GM12878 (cell line): ENCODE measurements around the gene CALN1. TPM values are rescaled to one million over a fixed set of nuclear protein-coding genes. Genes with fewer than 3 reads are reported as not detected.

ENCODE experiments used
- ATAC-seq: fragments of 200-7000 bp; cut with Tn5 transposase; 3 replicates; pipeline ENCODE4 v1.9.1; 2020; ENCODE audit warnings: mild to moderate bottlenecking, moderate library complexity
- BruUV-seq: library from RNA; stranded (reverse); fragments of 400-500 nt; replicated peaks from 2 replicates; lab custom pipeline; 2021; lab: Mats Ljungman, UMichigan
- CTCF ChIA-PET: fragments of 300-600 bp; sonication (Branson Sonifier 250); formaldehyde crosslinking; extraction: SDS; loops from one replicate; lab custom pipeline; 2021; ENCODE audit warnings: inconsistent platforms; lab: Yijun Ruan, JAX
- POLR2A ChIA-PET: fragments of 350-600 bp; formaldehyde crosslinking; extraction: SDS; loops from one replicate; lab custom pipeline; 2021; ENCODE audit warnings: inconsistent platforms; lab: Charles Lee
- RAD21 ChIA-PET: fragments of 300-600 bp; sonication (Branson Sonifier 250); formaldehyde crosslinking; loops from one replicate; lab custom pipeline; 2023; ENCODE audit warnings: antibody characterized with exemption; ENCODE audit not compliant: unreplicated experiment; lab: Charles Lee
- SMC1A ChIA-PET: fragments of 300-600 bp; sonication (Branson Sonifier 250); formaldehyde crosslinking; loops from one replicate; lab custom pipeline; 2023; ENCODE audit not compliant: unreplicated experiment, uncharacterized antibody; lab: Charles Lee
- DNase-seq: peaks from one replicate; pipeline ENCODE4 v3.0.0-alpha.2; 2011; ENCODE audit warnings: low read depth, low spot score
- FAIRE-seq: peaks from 3 replicates; lab custom pipeline; 2011; peaks lifted over from hg19 to GRCh38; lab: Jason Lieb, UNC
- H2AFZ ChIP-seq: 2 replicates; pipeline ENCODE4 v1.6.0; 2011; ENCODE audit warnings: low read depth, low read length, control low read depth; ENCODE audit not compliant: control insufficient read depth
- H3K27ac ChIP-seq: 2 replicates; pipeline ENCODE4 v1.5.1; 2011; ENCODE audit warnings: control low read depth; ENCODE audit not compliant: control insufficient read depth, insufficient read depth
- H3K27me3 ChIP-seq, 2 experiments: replicated peaks in 1 of 2; 2 replicates each; pipeline versions ENCODE4 v1.6.0 to v1.6.1; 2011; ENCODE audit warnings: low read length in 1 of 2; ENCODE audit not compliant: control insufficient read depth in 2 of 2, insufficient read depth in 2 of 2
- H3K36me3 ChIP-seq, 2 experiments: 2 replicates each; pipeline ENCODE4 v1.5.1; 2011; ENCODE audit warnings: low read length in 1 of 2; ENCODE audit not compliant: control insufficient read depth in 2 of 2, insufficient read depth in 2 of 2
- H3K4me1 ChIP-seq: 2 replicates; pipeline ENCODE4 v1.6.1; 2011; ENCODE audit warnings: mild to moderate bottlenecking, low read length, moderate library complexity, mixed read lengths; ENCODE audit not compliant: control insufficient read depth, insufficient read depth
- H3K4me2 ChIP-seq: 2 replicates; pipeline ENCODE4 v1.6.0; 2011; ENCODE audit warnings: control low read depth; ENCODE audit not compliant: control insufficient read depth, insufficient read depth
- H3K4me3 ChIP-seq: fragments of 200-600 bp; sonication (generic); 2 replicates; pipeline ENCODE4 v1.5.1; 2016
- H3K79me2 ChIP-seq: 2 replicates; pipeline ENCODE4 v1.6.0; 2011; ENCODE audit warnings: low read length; ENCODE audit not compliant: control insufficient read depth, insufficient read depth
- H3K9ac ChIP-seq: 2 replicates; pipeline ENCODE4 v1.8.0; 2011; ENCODE audit warnings: low read length, control low read depth, mixed read lengths; ENCODE audit not compliant: control insufficient read depth, insufficient read depth
- H3K9me3 ChIP-seq: replicated peaks from 3 replicates; pipeline ENCODE4 v1.5.1; 2011; ENCODE audit warnings: mild to moderate bottlenecking, low read length; ENCODE audit not compliant: control insufficient read depth, insufficient read depth
- H4K20me1 ChIP-seq: 2 replicates; pipeline ENCODE4 v1.6.0; 2011; ENCODE audit not compliant: control insufficient read depth, insufficient read depth
- ATF7 ChIP-seq: fragments of 450-650 bp; IDR thresholded peaks from 2 replicates; pipeline ENCODE4 v1.6.1; 2016; ENCODE audit warnings: low read depth, mild to moderate bottlenecking
- EZH2 ChIP-seq: IDR thresholded peaks from 2 replicates; pipeline ENCODE4 v1.6.1; 2012; ENCODE audit warnings: low read depth, mild to moderate bottlenecking, control low read depth, inconsistent platforms, low read length, borderline replicate concordance; ENCODE audit not compliant: control insufficient read depth
- HDAC6 ChIP-seq: fragments of 200-600 bp; sonication (generic); IDR thresholded peaks from one replicate; pipeline ENCODE4 v1.8.0; 2017; ENCODE audit warnings: antibody characterized with exemption; ENCODE audit not compliant: unreplicated experiment
- IRF3 ChIP-seq: fragments of 450-650 bp; IDR thresholded peaks from 2 replicates; pipeline ENCODE4 v1.6.1; 2014; ENCODE audit warnings: mild to moderate bottlenecking
- MEF2A ChIP-seq: IDR thresholded peaks from 2 replicates; pipeline ENCODE4 v1.6.1; 2011; ENCODE audit warnings: low read depth, mild to moderate bottlenecking, low read length, moderate library complexity; ENCODE audit not compliant: insufficient read depth
- MTA3 ChIP-seq: IDR thresholded peaks from 2 replicates; pipeline ENCODE4 v1.6.1; 2012; ENCODE audit warnings: low read length, inconsistent platforms, borderline replicate concordance
- NFIC ChIP-seq: IDR thresholded peaks from 2 replicates; pipeline ENCODE4 v1.6.1; 2012; ENCODE audit warnings: low read depth, mild to moderate bottlenecking, inconsistent platforms, low read length, moderate library complexity
- NFYA ChIP-seq: IDR thresholded peaks from 2 replicates; pipeline ENCODE4 v1.6.1; 2011; ENCODE audit warnings: low read depth, mild to moderate bottlenecking, low read length, improper control_type of control experiment, borderline replicate concordance
- PAX5 ChIP-seq: IDR thresholded peaks from 2 replicates; pipeline ENCODE4 v1.6.1; 2011; ENCODE audit warnings: low read depth, low read length, borderline replicate concordance
- RB1 ChIP-seq: fragments of 450-650 bp; formaldehyde crosslinking; IDR thresholded peaks from 2 replicates; pipeline ENCODE4 v1.6.1; 2017; ENCODE audit warnings: mild to moderate bottlenecking, borderline replicate concordance
- SMARCA5 ChIP-seq: fragments of 450-650 bp; IDR thresholded peaks from 2 replicates; pipeline ENCODE4 v1.6.1; 2017; ENCODE audit warnings: mild to moderate bottlenecking
- TCF12 ChIP-seq: IDR thresholded peaks from 2 replicates; pipeline ENCODE4 v1.6.1; 2011; ENCODE audit warnings: low read depth, mild to moderate bottlenecking, low read length
- WGBS: methylation state at CpG from one replicate; pipeline ENCODE4 v1.1.6; 2016; ENCODE audit warnings: low lambda C conversion rate; ENCODE audit not compliant: insufficient replicate concordance, insufficient coverage; ENCODE audit errors: missing lambda C conversion rate; 5-methylcytosine and 5-hydroxymethylcytosine counted together
- in situ Hi-C: fragments of 300-500 bp; cut with MboI; formaldehyde crosslinking; loops from 9 replicates; pipeline ENCODE4 v1.14.3; 2018; ENCODE audit warnings: mixed read lengths
- intact Hi-C: fragments of 100-400 bp; cut with micrococcal nuclease; formaldehyde crosslinking; loops from one replicate; pipeline ENCODE4 v1.14.2; 2022; ENCODE audit not compliant: unreplicated experiment
- polyA plus RNA-seq, 11 experiments: library from polyadenylated mRNA; depleted of rRNA in 4 of 11; unstranded in 6 of 11; stranded (reverse) in 5 of 11; fragments of >200 nt; fragmentation: Nextera tagmentation in 4 of 11; fragmentation: Illumina TruSeq in 1 of 11; extraction: Ambion mirVana in 4 of 11; extraction: Trizol in 1 of 11; gene quantifications; 1 replicate in 1 of 11; 2 replicates in 10 of 11; pipeline versions ENCODE4 v1.2.1 to v1.2.3, GENCODE V29; 2011 to 2016; ENCODE audit warnings: inconsistent platforms in 2 of 11, missing spikeins in 2 of 11, low read depth in 1 of 11
- total RNA-seq, 4 experiments: library from RNA; depleted of rRNA in 3 of 4; stranded (reverse); fragments of >200 nt in 3 of 4; fragmentation: Illumina TruSeq in 1 of 4; extraction: Trizol in 1 of 4; gene quantifications; 2 replicates each; pipeline versions ENCODE4 v1.2.1 to v1.2.3, GENCODE V29; 2013 to 2021
- TF ChIP-seq, protein P1 (sequence below): fragments of 450-650 bp; IDR thresholded peaks from 2 replicates; pipeline ENCODE4 v1.6.1; 2017; ENCODE audit warnings: low read depth, mild to moderate bottlenecking, moderate library complexity
- TF ChIP-seq, protein P2 (sequence below): IDR thresholded peaks from 2 replicates; pipeline ENCODE4 v1.6.1; 2012; ENCODE audit warnings: low read depth, low read length, improper control_type of control experiment

The CALN1 gene
- total and polyA plus RNA-seq, 10 of the 15 experiments (the other 5 are each of a cell fraction or from before 2014, with no cell fraction given), result 0.48 to 15.3 (median 1.6) TPM

DNA sequence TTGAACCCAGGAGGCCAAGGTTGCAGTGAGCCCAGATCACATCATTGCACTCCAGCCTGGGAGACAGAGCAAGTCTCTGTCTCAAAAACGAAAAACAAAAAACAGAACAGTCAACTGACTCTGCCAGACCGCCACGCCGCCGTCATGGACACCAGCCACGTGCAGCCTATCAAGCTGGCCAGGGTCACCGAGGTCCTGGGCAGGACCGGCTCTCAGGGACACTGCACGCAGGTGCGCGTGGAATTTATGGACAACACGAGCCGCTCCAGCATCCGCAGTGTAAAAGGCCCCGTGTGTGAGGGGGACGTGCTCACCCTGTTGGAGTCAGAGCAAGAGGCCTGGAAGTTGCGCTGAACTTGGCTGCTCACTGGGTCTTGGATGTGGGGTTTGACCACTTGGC is 470.0 kb downstream of the CALN1 start:
- ChIA-PET SMC1A (no interaction called here), POLR2A (no interaction called here), RAD21 (no interaction called here), CTCF (no interaction called here)
- Histone ChIP-seq H3K4me1 (no peaks in the 10 kb centered on the region), H3K36me3 (no peaks in the 10 kb centered on the region), H2AFZ (no peak overlapping the region), H3K9me3 (no peaks in the 10 kb centered on the region), H3K27me3 (no peaks in the 10 kb centered on the region), H3K27ac (no peak overlapping the region), H3K79me2 (no peaks in the 10 kb centered on the region), H3K4me3 (no peak overlapping the region), H3K9ac (no peak overlapping the region), H3K4me2 (no peak overlapping the region), H4K20me1 (no peaks in the 10 kb centered on the region)
- 58% methylated on average over 17 of the region's 17 CpGs for WGBS
- intact Hi-C loops, result no loop called here
- ATAC-seq (no peak), FAIRE-seq (no peak), DNase-seq (no peak)
- in situ Hi-C loops, result no loop called here
- no TSS peak for BruUV-seq
- TF ChIP-seq IRF3 (no peak), HDAC6 (no peak), MTA3 (no peak), NFYA (no peak), PAX5 (no peak)

- Histone ChIP-seq H3K4me1 (no peaks in the 10 kb centered on the region), H3K4me3 (no peak overlapping the region), H3K4me2 (no peak overlapping the region), H3K36me3 (no peaks in the 10 kb centered on the region), H3K79me2 (no peaks in the 10 kb centered on the region), H3K27me3 (no peaks in the 10 kb centered on the region), H3K9me3 (no peaks in the 10 kb centered on the region), H3K9ac (no peak overlapping the region), H3K27ac (no peak overlapping the region), H2AFZ (no peak overlapping the region), H4K20me1 (no peaks in the 10 kb centered on the region)
- RAD21 ChIA-PET, result no interaction called here
- FAIRE-seq (no peak), DNase-seq (no peak), ATAC-seq (no peak)
- in situ Hi-C loops (no loop called here), intact Hi-C loops (no loop called here)
- SMC1A ChIA-PET, result no interaction called here
- 58% methylated on average over 4 of the region's 4 CpGs for WGBS
- POLR2A ChIA-PET, result no interaction called here
- CTCF ChIA-PET, result no interaction called here
- no TSS peak for BruUV-seq
- TF ChIP-seq RB1 (no peak), SMARCA5 (no peak), TCF12 (no peak), NFIC (no peak), MEF2A (no peak), ATF7 (no peak), EZH2 (no peak), MTA3 (no peak)
- TF ChIP-seq, protein P1, sequence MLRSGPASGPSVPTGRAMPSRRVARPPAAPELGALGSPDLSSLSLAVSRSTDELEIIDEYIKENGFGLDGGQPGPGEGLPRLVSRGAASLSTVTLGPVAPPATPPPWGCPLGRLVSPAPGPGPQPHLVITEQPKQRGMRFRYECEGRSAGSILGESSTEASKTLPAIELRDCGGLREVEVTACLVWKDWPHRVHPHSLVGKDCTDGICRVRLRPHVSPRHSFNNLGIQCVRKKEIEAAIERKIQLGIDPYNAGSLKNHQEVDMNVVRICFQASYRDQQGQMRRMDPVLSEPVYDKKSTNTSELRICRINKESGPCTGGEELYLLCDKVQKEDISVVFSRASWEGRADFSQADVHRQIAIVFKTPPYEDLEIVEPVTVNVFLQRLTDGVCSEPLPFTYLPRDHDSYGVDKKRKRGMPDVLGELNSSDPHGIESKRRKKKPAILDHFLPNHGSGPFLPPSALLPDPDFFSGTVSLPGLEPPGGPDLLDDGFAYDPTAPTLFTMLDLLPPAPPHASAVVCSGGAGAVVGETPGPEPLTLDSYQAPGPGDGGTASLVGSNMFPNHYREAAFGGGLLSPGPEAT, result no peak
- TF ChIP-seq, protein P2, sequence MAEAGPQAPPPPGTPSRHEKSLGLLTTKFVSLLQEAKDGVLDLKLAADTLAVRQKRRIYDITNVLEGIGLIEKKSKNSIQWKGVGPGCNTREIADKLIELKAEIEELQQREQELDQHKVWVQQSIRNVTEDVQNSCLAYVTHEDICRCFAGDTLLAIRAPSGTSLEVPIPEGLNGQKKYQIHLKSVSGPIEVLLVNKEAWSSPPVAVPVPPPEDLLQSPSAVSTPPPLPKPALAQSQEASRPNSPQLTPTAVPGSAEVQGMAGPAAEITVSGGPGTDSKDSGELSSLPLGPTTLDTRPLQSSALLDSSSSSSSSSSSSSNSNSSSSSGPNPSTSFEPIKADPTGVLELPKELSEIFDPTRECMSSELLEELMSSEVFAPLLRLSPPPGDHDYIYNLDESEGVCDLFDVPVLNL, result no peak
Measured at GRCh38 chr7:71937840-71938371, 474.2 kb downstream of the CALN1 start.
